ENCODE data around the gene FAF2. TPM values are rescaled to one million over a fixed set of nuclear protein-coding genes. Genes with fewer than 3 reads are reported as not detected.
"Not testable (repeated sequence)": the region's sequence is repeated elsewhere in the genome, so short reads cannot be mapped to it uniquely, and the experiment has no call there.

The FAF2 gene
- total RNA-seq, 1 donor: 30.1 TPM

DNA sequence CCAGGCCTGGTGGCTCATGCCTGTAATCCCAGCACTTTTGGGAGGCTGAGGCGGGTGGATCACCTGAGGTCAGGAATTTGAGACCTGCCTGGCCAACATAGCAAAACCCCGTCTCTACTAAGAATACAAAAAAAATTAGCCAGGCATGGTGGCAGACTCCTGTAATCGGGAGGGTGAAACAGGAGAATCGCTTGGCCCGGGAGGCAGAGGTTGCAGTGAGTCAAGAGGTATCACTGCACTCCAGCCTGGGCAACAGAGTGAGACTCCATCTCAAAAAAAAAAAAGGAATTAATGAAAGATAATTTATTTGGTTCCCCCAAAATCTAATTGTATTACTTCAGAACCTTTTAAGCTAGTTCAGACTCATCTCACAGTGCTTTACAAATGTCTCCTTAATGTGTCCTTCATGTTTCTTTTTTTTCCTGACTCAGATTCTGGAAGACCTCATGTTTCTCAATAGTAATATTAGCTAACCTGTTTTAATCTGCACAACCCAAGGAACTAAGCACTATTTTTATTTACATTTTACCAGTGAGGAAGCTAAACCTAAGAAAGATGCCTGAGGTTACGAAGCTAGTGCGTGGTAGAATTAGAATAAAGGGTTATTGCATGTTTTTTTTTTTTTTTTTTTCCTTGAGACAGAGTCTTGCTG, 15.1 kb downstream of the FAF2 start:
- Histone ChIP-seq H3K27me3 (ENCODE audit: insufficient read depth, low read length) (no peaks in the 10 kb centered on the region), H3K9me3 (ENCODE audit: low read depth, low read length) (no peaks in the 10 kb centered on the region), H3K4me1 (ENCODE audit: insufficient read depth, low read length) (peaks cover 20% of the 10 kb centered on the region), H3K4me3 (ENCODE audit: low read length) (no peak overlapping the region)

DNA sequence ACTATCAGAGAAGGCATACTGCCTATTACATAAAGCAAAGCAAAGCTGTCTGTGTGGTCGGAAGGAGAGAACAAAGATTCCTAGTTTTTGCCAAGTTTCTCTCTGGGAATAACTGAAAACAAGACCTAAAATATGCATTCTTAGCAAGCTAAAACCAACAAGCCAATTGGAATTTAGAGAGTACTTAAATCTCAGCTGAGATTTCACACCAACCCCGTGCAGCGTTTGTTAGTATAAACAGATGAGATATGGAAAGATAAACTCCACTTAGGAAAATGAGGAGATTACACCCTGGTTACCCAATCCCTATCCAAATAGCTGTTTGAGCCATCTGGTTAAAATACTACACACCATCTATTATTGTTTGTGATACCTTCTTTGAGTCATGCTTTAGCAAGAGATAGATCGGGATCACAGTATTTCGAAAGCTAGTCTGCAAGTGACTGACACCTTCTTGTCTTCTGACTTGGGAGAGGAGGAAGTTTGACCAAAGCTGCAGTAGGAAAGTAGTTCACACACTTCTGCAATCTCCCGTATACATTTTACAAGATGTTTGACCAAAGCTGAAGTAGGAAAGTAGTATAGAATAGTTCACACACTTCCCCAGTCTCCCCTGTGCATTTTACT, 18.2 kb downstream of the FAF2 start:
- H3K4me1 ChIP-seq (ENCODE audit: insufficient read depth, low read length): peaks cover 20% of the 10 kb centered on the region
- H3K4me3 ChIP-seq (ENCODE audit: low read length): no peak overlapping the region
- H3K27me3 ChIP-seq (ENCODE audit: insufficient read depth, low read length): no peaks in the 10 kb centered on the region
- H3K9me3 ChIP-seq (ENCODE audit: low read depth, low read length): no peaks in the 10 kb centered on the region

GRCh38 chr5:176469296-176469695, 21.1 kb downstream of the FAF2 start:
- Histone ChIP-seq H3K4me1 (ENCODE audit: insufficient read depth, low read length) (peaks cover 20% of the 10 kb centered on the region), H3K4me3 (ENCODE audit: low read length) (no peak overlapping the region), H3K9me3 (ENCODE audit: low read depth, low read length) (no peaks in the 10 kb centered on the region), H3K27me3 (ENCODE audit: insufficient read depth, low read length) (no peaks in the 10 kb centered on the region)

GRCh38 chr5:176470539-176470938, 22.4 kb downstream of the FAF2 start:
- no peaks in the 10 kb centered on the region for H3K9me3 ChIP-seq (ENCODE audit: low read depth, low read length)
- peaks cover 18% of the 10 kb centered on the region for H3K4me1 ChIP-seq (ENCODE audit: insufficient read depth, low read length)
- no peaks in the 10 kb centered on the region for H3K27me3 ChIP-seq (ENCODE audit: insufficient read depth, low read length)
- no peak overlapping the region for H3K4me3 ChIP-seq (ENCODE audit: low read length)

GRCh38 chr5:176471098-176471497, 22.9 kb downstream of the FAF2 start:
- Histone ChIP-seq H3K4me1 (ENCODE audit: insufficient read depth, low read length) (peaks cover 13% of the 10 kb centered on the region), H3K9me3 (ENCODE audit: low read depth, low read length) (no peaks in the 10 kb centered on the region), H3K4me3 (ENCODE audit: low read length) (no peak overlapping the region), H3K27me3 (ENCODE audit: insufficient read depth, low read length) (no peaks in the 10 kb centered on the region)

- Histone ChIP-seq H3K4me1 (ENCODE audit: insufficient read depth, low read length) (no peaks in the 10 kb centered on the region), H3K9me3 (ENCODE audit: low read depth, low read length) (no peaks in the 10 kb centered on the region), H3K4me3 (ENCODE audit: low read length) (no peak overlapping the region), H3K27me3 (ENCODE audit: insufficient read depth, low read length) (no peaks in the 10 kb centered on the region)
These were observed 25.3 kb downstream of the FAF2 start for GRCh38 chr5:176473335-176474006.

GRCh38 chr5:176474476-176474875, 26.3 kb downstream of the FAF2 start:
- Histone ChIP-seq H3K4me3 (ENCODE audit: low read length) (no peak overlapping the region), H3K4me1 (ENCODE audit: insufficient read depth, low read length) (no peaks in the 10 kb centered on the region), H3K9me3 (ENCODE audit: low read depth, low read length) (no peaks in the 10 kb centered on the region), H3K27me3 (ENCODE audit: insufficient read depth, low read length) (no peaks in the 10 kb centered on the region)

- H3K9me3 ChIP-seq (ENCODE audit: low read depth, low read length): no peaks in the 10 kb centered on the region
- no peaks in the 10 kb centered on the region for H3K4me1 ChIP-seq (ENCODE audit: insufficient read depth, low read length)
- H3K4me3 ChIP-seq (ENCODE audit: low read length): no peak overlapping the region
- H3K27me3 ChIP-seq (ENCODE audit: insufficient read depth, low read length): no peaks in the 10 kb centered on the region
These were observed 33.5 kb downstream of the FAF2 start for GRCh38 chr5:176481711-176482110.

GRCh38 chr5:176485176-176485575, 37.0 kb downstream of the FAF2 start:
- Histone ChIP-seq H3K9me3 (ENCODE audit: low read depth, low read length) (no peaks in the 10 kb centered on the region), H3K4me3 (ENCODE audit: low read length) (no peak overlapping the region), H3K27me3 (ENCODE audit: insufficient read depth, low read length) (no peaks in the 10 kb centered on the region), H3K4me1 (ENCODE audit: insufficient read depth, low read length) (peaks cover 5% of the 10 kb centered on the region)

GRCh38 chr5:176486189-176486757, 38.1 kb downstream of the FAF2 start:
- Histone ChIP-seq H3K9me3 (ENCODE audit: low read depth, low read length) (no peaks in the 10 kb centered on the region), H3K27me3 (ENCODE audit: insufficient read depth, low read length) (no peaks in the 10 kb centered on the region), H3K4me1 (ENCODE audit: insufficient read depth, low read length) (peaks cover 5% of the 10 kb centered on the region), H3K4me3 (ENCODE audit: low read length) (no peak overlapping the region)

DNA sequence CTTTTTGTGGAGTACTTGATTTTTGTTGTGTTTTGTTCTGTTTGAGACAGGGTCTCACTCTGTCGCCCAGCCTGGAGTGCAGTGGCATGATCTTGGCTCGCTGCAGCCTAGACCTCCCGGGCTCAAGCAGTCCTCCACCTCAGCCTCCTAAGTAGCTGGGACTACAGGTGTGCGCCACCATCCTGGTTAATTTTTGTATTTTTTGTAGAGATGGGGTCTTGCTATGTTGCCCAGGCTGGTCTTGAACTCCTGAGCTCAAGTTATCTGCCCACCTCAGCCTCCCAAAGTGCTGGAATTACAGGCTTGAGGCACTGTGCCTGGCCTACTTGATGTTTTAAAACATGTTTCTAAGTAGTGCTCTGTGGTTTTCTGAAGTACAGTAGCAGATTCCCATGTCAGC, 39.0 kb downstream of the FAF2 start:
- not testable (repeated sequence) for H3K27me3 ChIP-seq (ENCODE audit: insufficient read depth, low read length); H3K9me3 ChIP-seq (ENCODE audit: low read depth, low read length); H3K4me1 ChIP-seq (ENCODE audit: insufficient read depth, low read length); H3K4me3 ChIP-seq (ENCODE audit: low read length)

- Histone ChIP-seq H3K9me3 (ENCODE audit: low read depth, low read length) (no peaks in the 10 kb centered on the region), H3K4me1 (ENCODE audit: insufficient read depth, low read length) (peaks cover 5% of the 10 kb centered on the region), H3K27me3 (ENCODE audit: insufficient read depth, low read length) (no peaks in the 10 kb centered on the region), H3K4me3 (ENCODE audit: low read length) (no peak overlapping the region)
These were observed 40.9 kb downstream of the FAF2 start for GRCh38 chr5:176489077-176489476.

GRCh38 chr5:176490301-176490700, 42.1 kb downstream of the FAF2 start:
- Histone ChIP-seq H3K4me3 (ENCODE audit: low read length) (no peak overlapping the region), H3K27me3 (ENCODE audit: insufficient read depth, low read length) (no peaks in the 10 kb centered on the region), H3K9me3 (ENCODE audit: low read depth, low read length) (no peaks in the 10 kb centered on the region), H3K4me1 (ENCODE audit: insufficient read depth, low read length) (peaks cover 5% of the 10 kb centered on the region)

DNA sequence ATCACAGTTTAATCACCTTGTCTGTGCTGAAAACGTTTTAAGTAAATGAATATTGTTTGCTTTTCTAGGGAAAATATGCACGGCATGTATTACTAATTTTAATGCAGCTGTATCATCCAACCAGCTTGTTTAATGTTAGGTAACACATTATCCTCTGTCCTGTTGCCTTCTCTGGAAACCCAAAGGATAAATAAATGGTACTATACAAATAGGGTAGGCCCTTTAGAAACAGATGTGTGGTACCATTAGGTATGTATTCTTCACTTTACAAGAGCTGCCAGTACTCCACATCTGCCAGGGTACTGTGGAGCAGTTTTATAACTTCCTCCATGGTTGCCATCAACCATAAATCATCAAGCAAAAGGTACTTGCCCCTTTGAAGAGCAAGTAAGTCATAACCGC, 42.9 kb downstream of the FAF2 start:
- Histone ChIP-seq H3K4me1 (ENCODE audit: insufficient read depth, low read length) (peaks cover 5% of the 10 kb centered on the region), H3K27me3 (ENCODE audit: insufficient read depth, low read length) (no peaks in the 10 kb centered on the region), H3K4me3 (ENCODE audit: low read length) (no peak overlapping the region), H3K9me3 (ENCODE audit: low read depth, low read length) (no peaks in the 10 kb centered on the region)

DNA sequence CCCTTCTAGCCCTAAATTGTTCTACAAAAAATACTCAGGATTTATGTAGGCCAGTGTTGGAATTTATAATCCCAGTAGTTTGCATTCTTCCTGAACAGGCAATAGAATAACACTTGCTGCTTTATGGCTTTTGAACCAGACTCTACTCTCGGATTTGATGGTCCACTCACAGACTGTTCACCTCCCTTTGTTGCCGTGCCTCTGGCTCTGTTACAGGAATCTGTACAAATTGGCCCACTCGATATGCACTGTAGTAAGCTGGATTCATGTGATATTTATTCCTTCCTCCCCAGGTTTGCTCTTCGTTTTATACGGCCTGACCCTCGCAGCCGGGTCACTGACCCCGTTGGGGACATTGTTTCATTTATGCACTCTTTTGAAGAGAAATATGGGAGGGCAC, 43.7 kb downstream of the FAF2 start:
- Histone ChIP-seq H3K27me3 (ENCODE audit: insufficient read depth, low read length) (no peaks in the 10 kb centered on the region), H3K9me3 (ENCODE audit: low read depth, low read length) (no peaks in the 10 kb centered on the region), H3K4me3 (ENCODE audit: low read length) (no peak overlapping the region), H3K4me1 (ENCODE audit: insufficient read depth, low read length) (peaks cover 5% of the 10 kb centered on the region)
